HG03457 (cell line): ENCODE results near the gene PTPN23.

Experiments used
- ATAC-seq: cut with Tn5 transposase; IDR thresholded peaks from one replicate; pipeline ENCODE4 v1.9.1; 2021; ENCODE audit warnings: moderate number of reproducible peaks; ENCODE audit not compliant: unreplicated experiment

The PTPN23 gene

DNA sequence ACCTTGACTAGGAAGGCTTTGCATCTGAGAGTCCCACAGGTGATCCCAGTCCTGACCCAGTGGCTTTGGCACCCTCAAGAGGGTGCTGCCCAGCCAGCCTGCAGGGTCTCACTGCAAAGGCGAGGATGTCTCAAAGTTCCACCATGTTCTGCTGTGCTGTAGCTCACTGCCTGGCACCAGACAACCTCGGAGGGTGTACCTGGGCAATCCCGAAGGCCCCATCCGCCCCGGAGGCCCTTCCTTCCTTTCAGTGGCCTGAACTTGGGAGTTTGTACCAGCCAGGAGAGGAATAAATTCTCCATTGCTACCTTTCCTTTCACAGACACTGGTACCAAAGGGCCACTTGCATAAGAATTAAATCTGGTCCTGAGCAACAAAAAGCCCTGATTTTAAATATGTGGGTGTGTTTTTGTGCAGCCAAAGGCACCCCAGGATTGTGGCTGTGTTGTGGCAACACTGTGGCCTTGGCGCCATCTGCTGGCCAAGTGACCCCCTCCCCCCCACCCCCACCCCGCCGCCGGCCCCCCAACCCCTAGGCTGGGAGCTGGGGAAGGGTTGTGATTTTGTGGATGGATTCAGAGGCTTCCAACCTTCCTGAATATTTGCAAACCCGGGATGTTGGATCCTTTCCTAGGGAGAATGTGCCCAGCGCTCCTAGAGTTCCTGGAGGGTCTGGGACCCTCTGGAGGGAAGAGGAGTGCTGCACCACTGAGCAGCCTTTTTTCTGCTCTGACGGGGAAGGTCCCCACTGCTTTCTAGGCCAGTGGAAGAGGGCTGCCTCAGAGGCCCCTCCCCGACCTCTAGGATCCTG lies 9.7 kb upstream of the PTPN23 start:
- ATAC-seq: no peak

DNA sequence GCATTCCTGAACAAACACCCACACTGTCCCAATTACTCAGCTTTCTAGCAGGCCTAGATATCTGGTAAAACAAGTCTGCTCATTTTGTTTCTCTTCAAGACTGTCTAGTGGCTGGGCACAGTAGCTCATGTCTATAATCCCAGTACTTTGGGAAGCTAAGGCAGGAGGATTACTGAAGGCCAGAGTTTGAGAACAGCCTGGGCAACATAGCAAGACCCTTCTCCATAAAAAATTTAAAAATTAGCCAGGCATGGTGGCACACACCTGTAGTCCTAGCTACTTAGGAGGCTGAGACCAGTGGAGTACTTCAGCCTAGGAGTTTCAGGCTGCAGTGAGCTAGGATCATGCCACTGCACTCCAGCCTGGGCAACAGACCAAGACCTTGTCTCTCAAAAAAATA lies 6.2 kb upstream of the PTPN23 start:
- ATAC-seq: no peak

DNA sequence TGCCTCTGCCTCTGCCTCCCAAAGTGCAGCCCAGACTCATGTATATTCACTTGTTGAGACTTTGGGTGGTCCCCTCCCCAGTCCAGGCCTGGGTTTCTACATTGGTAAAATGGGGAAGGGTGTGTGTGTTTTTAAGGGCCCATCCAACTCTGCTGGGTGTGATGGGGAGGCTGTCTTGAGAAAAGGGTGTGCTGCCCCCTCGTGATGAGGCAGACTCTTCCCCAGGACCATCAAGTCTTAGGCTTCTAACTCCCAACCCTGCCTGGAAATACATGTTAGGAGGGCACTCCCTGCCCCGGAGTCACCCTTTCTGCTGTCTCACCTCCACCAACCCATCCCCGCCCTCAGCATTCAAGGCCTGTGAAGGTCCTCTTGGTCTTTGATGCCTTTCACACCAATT lies 4.4 kb upstream of the PTPN23 start:
- no peak for ATAC-seq

DNA sequence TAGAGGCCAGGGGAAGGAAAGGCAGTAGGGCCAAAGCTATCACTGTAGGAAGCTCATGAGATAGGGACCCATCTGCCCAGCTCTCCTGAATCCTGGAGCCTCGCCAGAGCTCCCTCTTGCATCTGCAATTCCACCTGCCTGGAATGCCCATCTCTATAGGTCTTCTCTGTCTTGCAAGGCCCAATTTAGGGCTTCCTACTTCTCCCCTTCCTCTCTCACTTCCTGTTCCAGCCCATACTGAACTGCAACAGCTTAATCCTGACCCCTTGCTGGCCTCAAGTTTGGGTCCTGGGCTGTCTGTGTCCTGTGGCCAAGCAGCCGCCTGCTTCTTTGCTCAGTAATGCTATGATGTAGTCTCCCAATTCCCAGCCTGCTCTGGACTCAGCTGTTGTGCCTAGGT lies 3.6 kb upstream of the PTPN23 start:
- ATAC-seq: no peak

DNA sequence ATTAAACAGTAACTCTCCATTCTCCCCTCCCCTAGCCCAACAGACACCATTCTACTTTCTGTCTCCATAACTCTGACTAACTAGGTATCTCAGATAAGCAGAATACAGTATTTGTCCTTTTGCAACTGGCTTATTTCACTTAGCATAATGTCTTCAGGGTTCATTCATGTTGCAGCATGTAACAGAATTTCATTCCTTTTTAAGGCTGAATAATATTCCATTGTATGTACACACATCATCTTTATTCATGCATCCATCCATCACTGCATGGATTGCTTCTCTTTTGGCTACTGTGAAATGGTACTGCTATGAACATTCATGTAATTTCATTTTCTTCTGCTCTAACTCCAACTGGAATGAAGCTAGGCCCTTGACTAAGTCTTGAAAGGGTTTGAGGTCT lies 2.0 kb upstream of the PTPN23 start:
- no peak for ATAC-seq

DNA sequence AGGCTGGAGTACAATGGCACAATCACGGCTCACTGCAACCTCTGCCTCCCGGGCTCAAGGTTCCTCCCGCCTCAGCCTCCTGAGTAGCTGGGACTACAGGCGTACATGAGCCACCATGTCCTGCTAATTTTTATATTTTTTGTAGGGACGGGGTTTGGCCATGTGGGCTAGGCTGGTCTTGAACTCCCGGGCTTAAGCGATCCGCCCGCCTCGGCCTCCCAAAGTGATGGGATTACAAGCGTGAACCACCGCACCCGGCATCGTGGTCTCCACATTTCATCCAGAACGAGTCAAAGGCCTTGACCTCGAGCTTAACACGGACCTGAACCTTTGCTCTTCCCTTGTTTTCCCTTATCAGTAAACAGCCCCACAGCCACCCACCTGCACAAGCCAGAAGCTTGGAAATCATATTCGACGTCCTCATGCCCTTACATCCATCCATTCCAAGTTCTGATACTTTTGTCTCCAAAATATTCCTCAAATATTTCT lies 1.4 kb upstream of the PTPN23 start:
- ATAC-seq: no peak

DNA sequence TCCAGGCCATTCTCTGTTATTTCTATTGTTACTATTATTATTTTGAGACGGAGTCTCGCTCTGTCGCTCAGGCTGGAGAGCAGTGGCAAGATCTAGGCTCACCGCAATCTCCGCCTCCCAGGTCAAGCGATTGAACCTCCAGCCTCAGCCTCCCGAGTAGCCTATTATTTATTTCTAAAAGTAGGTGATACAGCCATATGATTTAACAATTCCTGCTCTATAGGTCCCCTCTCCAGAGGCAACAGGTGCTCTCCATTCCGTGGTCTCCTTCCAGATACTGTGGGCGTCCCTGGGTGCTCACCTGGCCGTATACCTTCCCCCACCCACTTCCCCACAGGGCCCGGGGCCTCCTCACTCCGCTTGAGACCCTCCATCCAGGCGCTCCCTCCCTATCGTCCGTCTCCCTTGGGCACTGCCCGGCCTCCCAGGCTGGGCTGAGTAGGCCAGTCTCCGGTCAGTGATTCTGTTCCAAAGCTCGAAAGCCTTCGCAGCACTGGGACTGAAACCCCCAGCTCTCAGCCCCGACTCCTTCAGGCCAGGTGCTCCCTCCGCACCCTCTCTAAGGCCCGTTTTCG lies 708 bp upstream of the PTPN23 start:
- peak; percentile 13 for ATAC-seq

DNA sequence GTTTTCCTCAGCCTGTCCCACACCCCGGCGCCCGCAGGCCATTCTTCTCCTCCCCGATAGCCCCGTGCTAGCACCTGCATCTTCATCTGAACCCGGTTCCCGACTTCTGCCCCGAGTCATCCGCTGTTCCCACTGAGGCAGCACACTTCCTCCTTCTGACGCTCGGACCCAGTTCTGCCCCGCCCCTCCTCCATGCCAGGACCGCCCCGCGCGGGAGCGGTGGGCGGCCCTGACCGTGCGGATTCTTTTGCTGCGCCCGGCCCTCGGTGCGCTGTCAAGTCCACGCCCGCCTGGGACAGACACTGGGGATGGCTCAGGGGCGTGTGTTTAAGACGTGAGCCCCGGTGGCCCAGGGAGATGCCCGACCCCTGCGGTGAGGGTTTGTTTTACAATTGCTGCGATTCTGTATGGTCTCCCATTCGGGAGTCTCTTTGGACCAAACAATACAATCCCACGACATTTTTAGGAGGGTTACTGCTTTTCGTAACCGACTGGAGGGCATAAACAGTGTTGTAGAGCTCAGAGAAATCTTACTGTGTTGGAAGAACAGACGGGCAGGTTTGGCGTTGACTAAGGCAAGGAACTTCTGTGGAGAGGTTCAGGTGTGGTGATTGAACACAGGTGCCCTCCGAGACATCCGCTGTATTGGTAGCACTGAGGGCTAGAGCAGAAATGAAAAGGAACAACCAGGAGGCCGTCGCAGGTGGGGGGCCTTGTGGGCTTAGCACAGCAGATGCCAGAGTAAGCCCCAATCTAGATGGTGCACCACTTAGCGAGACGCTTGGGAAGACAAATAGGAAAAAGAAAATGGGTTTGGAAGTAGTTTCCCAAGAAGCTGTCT lies 716 bp downstream of the PTPN23 start:
- ATAC-seq: peak; percentile 48

DNA sequence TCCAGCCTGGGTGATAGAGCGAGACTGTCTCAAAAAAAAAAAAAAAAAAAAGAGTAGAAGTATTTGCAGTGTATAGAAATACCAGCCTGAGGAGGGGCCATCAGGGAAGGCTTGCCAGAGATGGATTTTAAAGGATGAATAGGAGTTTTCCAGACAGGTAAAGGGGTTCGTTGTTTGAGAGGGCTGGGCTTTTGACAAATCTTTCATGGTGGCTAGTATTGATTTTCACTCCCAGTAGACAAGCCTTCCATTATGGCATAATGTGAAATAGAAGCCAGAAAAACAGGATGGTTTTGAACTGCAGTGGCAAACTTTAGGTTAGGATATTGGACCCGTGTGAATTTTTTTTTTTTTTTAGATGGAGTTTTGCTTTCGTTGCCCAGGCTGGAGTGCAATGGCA lies 3.6 kb downstream of the PTPN23 start:
- ATAC-seq: no peak

DNA sequence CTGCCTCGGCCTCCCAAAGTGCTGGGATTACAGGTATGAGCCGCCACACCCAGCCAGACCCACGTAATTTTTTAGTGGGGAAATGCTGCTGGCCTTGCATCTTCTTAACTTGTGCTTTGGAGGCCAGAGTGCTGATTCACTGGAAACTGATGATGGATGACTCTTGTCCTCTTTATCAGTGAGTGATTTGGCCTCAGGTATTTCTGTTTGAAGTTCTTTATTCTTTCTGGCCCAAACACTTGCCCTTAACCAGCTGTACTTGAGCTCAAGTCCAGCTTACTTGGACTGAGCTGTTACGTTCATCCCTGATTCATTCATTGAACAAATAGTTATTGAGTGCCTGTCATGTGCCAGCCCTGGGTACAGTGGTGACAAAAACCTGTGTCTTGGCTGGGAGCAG lies 4.2 kb downstream of the PTPN23 start:
- ATAC-seq: no peak

DNA sequence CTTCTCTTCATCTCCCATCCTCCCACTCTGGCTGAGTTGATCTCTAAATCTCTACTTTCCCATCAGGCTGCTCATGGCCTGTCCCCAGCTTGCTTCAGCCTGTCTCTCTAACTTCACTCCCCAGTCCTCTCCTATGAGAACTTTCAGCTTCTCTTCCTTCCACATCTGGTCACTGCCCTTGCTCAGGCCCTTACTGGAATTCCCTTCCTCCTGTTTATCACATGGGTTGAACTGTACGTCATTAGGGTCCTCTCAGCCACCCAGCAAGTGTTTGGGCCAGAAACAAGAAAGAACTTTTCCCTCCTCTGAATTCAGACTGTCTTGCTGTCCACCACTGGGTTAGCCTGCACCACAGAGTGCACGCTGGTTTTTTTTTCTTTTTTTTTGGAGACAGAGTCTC lies 5.0 kb downstream of the PTPN23 start:
- ATAC-seq: no peak

DNA sequence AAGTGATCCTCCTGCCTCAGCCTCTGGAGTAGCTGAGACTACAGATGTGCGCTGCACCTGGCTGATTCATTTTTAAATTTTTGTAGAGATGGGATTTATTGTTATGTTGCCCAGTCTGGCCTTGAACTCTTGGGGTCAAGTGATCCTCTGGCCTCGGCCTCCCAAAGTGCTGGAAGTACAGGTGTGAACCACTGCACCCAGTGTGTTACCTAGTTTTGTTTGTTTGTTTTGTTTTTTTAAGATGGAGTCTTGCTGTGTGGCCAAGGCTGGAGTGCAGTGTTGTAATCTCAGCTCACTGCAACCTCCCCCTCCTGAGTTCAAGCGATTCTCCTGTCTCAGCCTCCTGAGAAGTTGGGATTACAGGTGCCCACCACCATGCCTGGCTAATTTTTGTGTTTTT lies 12.1 kb downstream of the PTPN23 start:
- ATAC-seq: no peak

DNA sequence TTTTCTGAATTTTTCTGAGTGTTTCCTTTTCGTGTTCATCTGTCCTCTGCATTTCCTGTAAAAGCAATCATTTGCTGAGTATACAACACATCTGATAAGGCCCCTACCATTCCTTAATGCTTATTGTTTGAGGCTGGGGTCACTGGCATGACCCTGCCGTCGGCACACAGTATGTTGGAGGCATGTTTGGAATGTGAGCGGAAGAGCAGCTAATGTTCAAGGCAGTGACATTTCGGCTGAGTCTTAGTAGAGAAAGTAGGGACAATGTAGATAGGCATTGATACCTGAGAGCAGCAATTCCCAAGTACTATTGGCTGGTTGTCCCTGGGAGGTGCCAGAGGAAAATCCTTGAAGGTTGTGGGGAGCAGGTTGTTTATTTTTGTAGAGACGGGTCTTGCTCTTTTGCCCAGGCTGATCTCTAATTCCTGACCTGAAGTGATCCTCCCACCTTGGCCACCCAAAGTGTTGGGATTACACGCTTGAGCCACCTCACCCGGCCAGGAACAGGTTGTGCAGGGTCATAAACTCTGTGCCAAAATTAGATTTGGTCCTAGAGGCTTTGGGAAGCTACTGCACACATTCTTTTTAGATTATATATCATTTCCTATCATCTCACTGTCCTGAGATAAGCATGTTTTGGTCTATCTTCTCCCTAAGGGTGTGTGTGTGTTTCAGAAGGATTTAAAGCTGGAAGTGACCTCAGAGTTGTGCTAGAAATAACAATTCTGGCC lies 13.5 kb downstream of the PTPN23 start:
- ATAC-seq: no peak

DNA sequence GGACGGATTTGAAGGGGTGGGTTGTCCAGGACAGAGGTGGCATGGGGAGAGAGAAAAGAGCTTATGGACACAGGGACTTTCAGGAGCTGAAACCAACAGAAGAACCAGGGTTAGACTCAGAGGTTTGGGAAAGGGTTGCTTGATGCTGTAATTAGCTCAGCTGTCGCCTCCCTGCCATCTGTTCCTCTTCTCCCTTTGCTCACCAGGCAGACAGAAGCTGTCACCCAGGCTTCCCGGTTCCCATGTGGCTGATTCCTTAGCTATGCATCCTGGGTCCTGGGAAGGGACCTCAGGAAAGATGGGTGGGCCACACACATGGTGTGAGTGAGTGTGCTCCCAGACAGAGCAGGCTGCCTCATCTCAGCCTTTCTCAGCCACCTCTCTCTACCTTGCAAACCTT lies 14.1 kb downstream of the PTPN23 start:
- no peak for ATAC-seq

DNA sequence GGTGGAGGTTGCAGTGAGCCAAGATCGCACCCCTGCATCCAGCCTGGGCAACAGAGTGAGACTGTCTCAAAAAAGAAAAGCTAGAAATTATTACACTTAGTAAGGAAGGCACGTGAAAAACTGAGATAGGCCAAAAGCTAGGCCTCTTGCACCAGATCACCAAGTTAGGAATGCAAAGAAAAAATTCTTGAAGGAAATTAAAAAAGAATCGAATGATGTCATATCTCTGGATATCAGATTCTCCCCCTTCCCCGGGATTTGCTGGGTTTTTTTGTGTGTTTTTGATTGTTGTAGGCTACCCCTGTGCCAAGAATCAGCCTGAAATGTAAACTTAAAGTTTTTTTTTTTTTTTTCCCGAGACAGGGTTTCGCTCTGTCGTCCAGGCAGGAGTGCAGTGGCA lies 17.4 kb downstream of the PTPN23 start:
- no peak for ATAC-seq

DNA sequence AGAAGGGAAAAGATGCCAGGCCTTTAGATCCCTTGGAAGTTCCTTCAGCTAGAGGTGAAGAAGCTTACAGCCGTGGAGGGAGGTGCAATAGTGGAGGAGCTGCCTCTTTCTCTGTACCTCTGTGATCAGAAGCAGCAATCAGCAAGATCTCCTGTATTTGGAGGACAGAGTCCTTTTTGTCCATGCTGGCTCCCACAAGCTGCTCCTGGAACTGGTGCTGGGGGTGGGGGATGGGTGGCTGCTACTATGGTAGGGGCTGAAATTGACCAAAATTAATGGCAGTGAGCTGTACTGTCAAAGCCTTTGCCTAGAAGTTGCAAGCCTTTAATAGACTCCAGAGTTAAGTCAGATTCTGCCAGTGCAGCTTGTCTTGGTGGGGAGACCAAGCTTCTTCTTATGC lies 18.2 kb downstream of the PTPN23 start:
- no peak for ATAC-seq

DNA sequence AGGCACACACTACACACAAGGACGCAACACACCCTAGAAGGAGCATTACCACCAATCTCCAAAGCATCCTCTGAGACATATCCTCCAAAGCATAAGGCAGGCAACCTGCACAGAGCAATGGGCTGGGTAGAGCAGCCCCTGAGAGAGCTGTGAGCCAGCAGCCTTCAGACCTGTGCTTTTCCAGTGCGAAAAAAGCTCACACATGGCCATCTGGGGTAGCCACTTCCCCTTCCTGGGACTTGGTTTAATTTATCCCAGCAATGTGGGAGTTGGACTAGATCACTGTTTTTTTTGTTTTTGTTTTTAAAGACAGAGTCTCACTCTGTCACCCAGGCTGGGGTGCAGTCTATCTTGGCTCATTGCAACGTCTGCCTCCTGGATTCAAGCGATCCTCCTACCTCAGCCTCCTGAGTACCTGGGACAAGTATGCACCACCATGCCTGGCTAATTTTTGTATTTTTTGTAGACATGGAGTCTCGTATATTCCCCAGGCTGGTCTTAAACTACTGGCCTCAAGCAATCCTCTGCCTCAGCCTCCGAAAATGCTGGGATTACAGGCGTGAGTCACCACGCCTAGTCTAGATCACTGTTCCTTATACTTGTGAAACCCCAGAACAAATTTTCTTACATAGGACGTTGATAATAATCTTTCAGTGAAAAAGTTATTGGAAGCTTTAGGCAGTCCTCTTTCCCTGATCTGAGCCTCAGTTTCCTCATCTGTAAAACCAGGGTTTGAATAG lies 18.9 kb downstream of the PTPN23 start:
- no peak for ATAC-seq

DNA sequence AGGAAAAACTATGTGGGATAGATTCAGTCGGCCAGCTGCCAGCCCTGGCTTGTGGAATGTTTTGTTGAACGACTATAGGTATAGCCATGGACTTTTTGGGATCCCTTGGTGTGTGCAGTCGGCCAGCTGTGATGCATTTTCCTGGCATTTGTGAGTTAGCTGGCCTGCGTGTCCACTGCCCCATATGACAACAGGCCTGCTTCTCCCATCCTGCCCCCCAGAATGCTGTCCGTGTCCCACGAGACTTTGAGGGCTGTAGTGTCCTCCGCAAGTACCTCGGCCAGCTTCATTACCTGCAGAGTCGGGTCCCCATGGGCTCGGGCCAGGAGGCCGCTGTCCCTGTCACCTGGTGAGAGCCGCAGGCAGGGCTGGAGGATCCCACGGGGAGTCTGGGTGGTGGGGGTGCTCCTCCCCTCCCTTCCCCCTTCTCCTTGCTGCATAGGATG lies 23.6 kb downstream of the PTPN23 start:
- ATAC-seq: no peak

DNA sequence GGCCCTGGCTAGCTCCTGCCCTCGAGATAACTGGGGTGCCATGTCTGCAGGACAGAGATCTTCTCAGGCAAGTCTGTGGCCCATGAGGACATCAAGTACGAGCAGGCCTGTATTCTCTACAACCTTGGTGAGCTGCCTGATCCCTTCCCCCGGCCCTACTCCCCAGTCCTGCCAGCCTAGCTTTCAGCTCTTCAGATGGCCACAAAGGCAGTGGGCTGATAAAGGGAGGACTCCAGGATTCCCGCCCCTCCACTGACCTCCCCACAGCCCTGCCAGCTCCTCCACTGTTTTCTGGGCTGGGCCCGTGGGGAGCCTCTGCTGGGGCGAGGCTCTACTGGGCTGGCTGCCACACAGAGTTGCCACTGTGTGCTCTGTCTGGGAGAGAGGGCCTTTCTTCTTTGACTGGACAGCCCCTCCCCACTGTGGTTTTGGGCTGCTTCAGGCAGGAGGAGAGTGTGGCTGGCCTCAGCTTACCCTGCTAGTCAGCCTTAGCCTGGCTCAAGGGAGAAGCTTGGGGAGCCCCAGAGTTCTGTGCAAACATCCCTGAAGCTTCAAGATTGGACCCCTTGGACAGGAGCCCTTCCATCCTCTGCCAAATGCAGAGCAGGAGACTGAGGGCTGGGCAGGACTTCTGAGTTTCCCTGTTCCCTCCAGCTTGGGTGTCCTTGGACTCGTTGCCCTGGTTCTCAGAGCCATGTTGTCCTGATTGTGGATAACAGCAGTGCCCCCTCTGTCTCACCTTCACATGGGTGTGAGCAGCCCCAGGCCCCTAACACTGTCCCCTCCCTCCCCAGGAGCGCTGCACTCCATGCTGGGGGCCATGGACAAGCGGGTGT lies 24.4 kb downstream of the PTPN23 start:
- ATAC-seq: no peak
